ENCODE data around the gene NACC2. TPM values are rescaled to one million over a fixed set of nuclear protein-coding genes. Genes with fewer than 3 reads are reported as not detected.

NACC2 gene
- total and polyA plus RNA-seq, 10 of the 15 experiments (the other 5 are each of a cell fraction or from before 2014, with no cell fraction given): 0.66 to 14.7 (median 3.5) TPM

- TF ChIP-seq, protein P1, sequence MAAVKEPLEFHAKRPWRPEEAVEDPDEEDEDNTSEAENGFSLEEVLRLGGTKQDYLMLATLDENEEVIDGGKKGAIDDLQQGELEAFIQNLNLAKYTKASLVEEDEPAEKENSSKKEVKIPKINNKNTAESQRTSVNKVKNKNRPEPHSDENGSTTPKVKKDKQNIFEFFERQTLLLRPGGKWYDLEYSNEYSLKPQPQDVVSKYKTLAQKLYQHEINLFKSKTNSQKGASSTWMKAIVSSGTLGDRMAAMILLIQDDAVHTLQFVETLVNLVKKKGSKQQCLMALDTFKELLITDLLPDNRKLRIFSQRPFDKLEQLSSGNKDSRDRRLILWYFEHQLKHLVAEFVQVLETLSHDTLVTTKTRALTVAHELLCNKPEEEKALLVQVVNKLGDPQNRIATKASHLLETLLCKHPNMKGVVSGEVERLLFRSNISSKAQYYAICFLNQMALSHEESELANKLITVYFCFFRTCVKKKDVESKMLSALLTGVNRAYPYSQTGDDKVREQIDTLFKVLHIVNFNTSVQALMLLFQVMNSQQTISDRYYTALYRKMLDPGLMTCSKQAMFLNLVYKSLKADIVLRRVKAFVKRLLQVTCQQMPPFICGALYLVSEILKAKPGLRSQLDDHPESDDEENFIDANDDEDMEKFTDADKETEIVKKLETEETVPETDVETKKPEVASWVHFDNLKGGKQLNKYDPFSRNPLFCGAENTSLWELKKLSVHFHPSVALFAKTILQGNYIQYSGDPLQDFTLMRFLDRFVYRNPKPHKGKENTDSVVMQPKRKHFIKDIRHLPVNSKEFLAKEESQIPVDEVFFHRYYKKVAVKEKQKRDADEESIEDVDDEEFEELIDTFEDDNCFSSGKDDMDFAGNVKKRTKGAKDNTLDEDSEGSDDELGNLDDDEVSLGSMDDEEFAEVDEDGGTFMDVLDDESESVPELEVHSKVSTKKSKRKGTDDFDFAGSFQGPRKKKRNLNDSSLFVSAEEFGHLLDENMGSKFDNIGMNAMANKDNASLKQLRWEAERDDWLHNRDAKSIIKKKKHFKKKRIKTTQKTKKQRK (IDR thresholded peaks at IDR 0.05; ENCODE audit: low read depth, low read length): no peak
- TF ChIP-seq, protein P2, sequence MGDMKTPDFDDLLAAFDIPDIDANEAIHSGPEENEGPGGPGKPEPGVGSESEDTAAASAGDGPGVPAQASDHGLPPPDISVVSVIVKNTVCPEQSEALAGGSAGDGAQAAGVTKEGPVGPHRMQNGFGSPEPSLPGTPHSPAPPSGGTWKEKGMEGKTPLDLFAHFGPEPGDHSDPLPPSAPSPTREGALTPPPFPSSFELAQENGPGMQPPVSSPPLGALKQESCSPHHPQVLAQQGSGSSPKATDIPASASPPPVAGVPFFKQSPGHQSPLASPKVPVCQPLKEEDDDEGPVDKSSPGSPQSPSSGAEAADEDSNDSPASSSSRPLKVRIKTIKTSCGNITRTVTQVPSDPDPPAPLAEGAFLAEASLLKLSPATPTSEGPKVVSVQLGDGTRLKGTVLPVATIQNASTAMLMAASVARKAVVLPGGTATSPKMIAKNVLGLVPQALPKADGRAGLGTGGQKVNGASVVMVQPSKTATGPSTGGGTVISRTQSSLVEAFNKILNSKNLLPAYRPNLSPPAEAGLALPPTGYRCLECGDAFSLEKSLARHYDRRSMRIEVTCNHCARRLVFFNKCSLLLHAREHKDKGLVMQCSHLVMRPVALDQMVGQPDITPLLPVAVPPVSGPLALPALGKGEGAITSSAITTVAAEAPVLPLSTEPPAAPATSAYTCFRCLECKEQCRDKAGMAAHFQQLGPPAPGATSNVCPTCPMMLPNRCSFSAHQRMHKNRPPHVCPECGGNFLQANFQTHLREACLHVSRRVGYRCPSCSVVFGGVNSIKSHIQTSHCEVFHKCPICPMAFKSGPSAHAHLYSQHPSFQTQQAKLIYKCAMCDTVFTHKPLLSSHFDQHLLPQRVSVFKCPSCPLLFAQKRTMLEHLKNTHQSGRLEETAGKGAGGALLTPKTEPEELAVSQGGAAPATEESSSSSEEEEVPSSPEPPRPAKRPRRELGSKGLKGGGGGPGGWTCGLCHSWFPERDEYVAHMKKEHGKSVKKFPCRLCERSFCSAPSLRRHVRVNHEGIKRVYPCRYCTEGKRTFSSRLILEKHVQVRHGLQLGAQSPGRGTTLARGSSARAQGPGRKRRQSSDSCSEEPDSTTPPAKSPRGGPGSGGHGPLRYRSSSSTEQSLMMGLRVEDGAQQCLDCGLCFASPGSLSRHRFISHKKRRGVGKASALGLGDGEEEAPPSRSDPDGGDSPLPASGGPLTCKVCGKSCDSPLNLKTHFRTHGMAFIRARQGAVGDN (IDR thresholded peaks at IDR 0.05): no peak
- no peak for TF ChIP-seq SRF (IDR thresholded peaks at IDR 0.05; ENCODE audit: low read depth in 2 of 2, low read length in 2 of 2)
Observed at GRCh38 chr9:135970128-135970815, 124.8 kb downstream of the NACC2 start (continued).

All from GM12878 (cell line).